HepG2 (cell line): ENCODE data around the gene HOXA1. TPM values are rescaled to one million over a fixed set of nuclear protein-coding genes. Genes with fewer than 3 reads are reported as not detected.

Experiments
- ATAC-seq: fragments of 200-7000 bp; cut with Tn5 transposase; 3 replicates; pipeline ENCODE4 v1.9.1; 2020; ENCODE audit warnings: mild to moderate bottlenecking, moderate library complexity
- BruUV-seq: library from RNA; stranded (reverse); fragments of 400-500 nt; replicated peaks from 2 replicates; lab custom pipeline; 2021; lab: Mats Ljungman, UMichigan
- CTCF ChIA-PET: fragments of 300-600 bp; formaldehyde crosslinking; extraction: SDS; loops from one replicate; lab custom pipeline; 2021; ENCODE audit warnings: low total read pairs, inconsistent platforms, low intra/inter-chr PET ratio; lab: Yijun Ruan, JAX
- POLR2A ChIA-PET: fragments of 350-600 bp; sonication (Branson Sonifier 250); formaldehyde crosslinking; loops from one replicate; lab custom pipeline; 2020; ENCODE audit warnings: antibody characterized with exemption, inconsistent platforms; lab: Yijun Ruan, JAX
- DNase-seq: peaks from one replicate; pipeline ENCODE4 v3.0.0-alpha.2; 2015; ENCODE audit warnings: low spot score
- FAIRE-seq: peaks from 3 replicates; lab custom pipeline; 2011; peaks lifted over from hg19 to GRCh38; lab: Jason Lieb, UNC
- H2AFZ ChIP-seq: one replicate; pipeline ENCODE4 v1.6.1; 2011; ENCODE audit warnings: low read length, inconsistent platforms
- H3K27ac ChIP-seq: fragments of 300-600 bp; 3 replicates; pipeline ENCODE4 v1.8.0; 2011; ENCODE audit warnings: mixed run types, mild to moderate bottlenecking, mixed read lengths, low read length, inconsistent platforms; ENCODE audit not compliant: insufficient read depth; ENCODE audit errors: extremely low read length
- H3K27me3 ChIP-seq, 2 experiments: fragments of 200-600 bp in 1 of 2; 2 replicates in 1 of 2; 3 replicates in 1 of 2; pipeline versions ENCODE4 v1.6.0 to v1.8.0; 2011; ENCODE audit warnings: low read length in 2 of 2, mild to moderate bottlenecking in 2 of 2, moderate library complexity in 2 of 2, inconsistent platforms in 1 of 2; ENCODE audit not compliant: insufficient read depth in 2 of 2, control insufficient read depth in 1 of 2
- H3K36me3 ChIP-seq, 2 experiments: fragments of 200-600 bp in 1 of 2; replicated peaks in 1 of 2; 2 replicates in 1 of 2; 3 replicates in 1 of 2; pipeline versions ENCODE4 v1.5.1 to v1.8.0; 2011; ENCODE audit warnings: low read length in 2 of 2, inconsistent platforms in 1 of 2; ENCODE audit not compliant: insufficient read depth in 2 of 2, control insufficient read depth in 1 of 2
- H3K4me1 ChIP-seq: 2 replicates; pipeline ENCODE4 v1.5.1; 2012; ENCODE audit warnings: low read length, inconsistent platforms; ENCODE audit not compliant: insufficient read depth
- H3K4me2 ChIP-seq: 2 replicates; pipeline ENCODE4 v1.6.0; 2011; ENCODE audit warnings: low read depth, low read length, inconsistent platforms
- H3K4me3 ChIP-seq, 3 experiments: fragments of 200-600 bp in 1 of 3; sonication (generic), shearing (Covaris generic) in 1 of 3; replicated peaks in 1 of 3; 2 replicates each; pipeline ENCODE4 v1.5.1; 2011 to 2016; ENCODE audit warnings: low read length in 3 of 3, inconsistent platforms in 2 of 3, low read depth in 2 of 3, mild to moderate bottlenecking in 2 of 3, control low read depth in 1 of 3, mixed read lengths in 1 of 3; ENCODE audit not compliant: insufficient read depth in 1 of 3
- H3K79me2 ChIP-seq: one replicate; pipeline ENCODE4 v1.6.1; 2011; ENCODE audit warnings: low read length, inconsistent platforms; ENCODE audit not compliant: insufficient read depth
- H3K9ac ChIP-seq: 2 replicates; pipeline ENCODE4 v1.6.0; 2011; ENCODE audit warnings: mild to moderate bottlenecking, low read depth, low read length, inconsistent platforms; ENCODE audit not compliant: insufficient read depth
- H3K9me3 ChIP-seq: 2 replicates; pipeline ENCODE4 v1.5.1; 2012; ENCODE audit warnings: mild to moderate bottlenecking, low read length
- H4K20me1 ChIP-seq: 2 replicates; pipeline ENCODE4 v1.6.0; 2011; ENCODE audit warnings: inconsistent platforms, mild to moderate bottlenecking, low read length, moderate library complexity; ENCODE audit not compliant: insufficient read depth
- AGO2 ChIP-seq: fragments of 200-400 bp; formaldehyde crosslinking; optimal IDR thresholded peaks from 2 replicates; pipeline ENCODE3; 2017; ENCODE audit warnings: mild to moderate bottlenecking, low read depth, low read length, moderate library complexity
- FOXJ3 ChIP-seq: sonication (generic); formaldehyde crosslinking; IDR thresholded peaks from 2 replicates; pipeline ENCODE4 v1.4.0; 2020; ENCODE audit warnings: missing genetic modification reagents, mild to moderate bottlenecking, borderline replicate concordance
- GZF1 ChIP-seq: sonication (generic); formaldehyde crosslinking; IDR thresholded peaks from 2 replicates; pipeline ENCODE4 v1.5.1; 2020; ENCODE audit warnings: mild to moderate bottlenecking, missing genetic modification reagents
- WGBS: methylation state at CpG from one replicate; pipeline ENCODE4 v1.1.6; 2017; ENCODE audit warnings: low lambda C conversion rate; 5-methylcytosine and 5-hydroxymethylcytosine counted together
- in situ Hi-C: cut with HindIII; loops from 2 replicates; pipeline ENCODE4 v1.10.0; 2017; ENCODE audit warnings: low pct_unique_long_range_greater_than_20kb; ENCODE audit not compliant: extremely low pct_ligation_motif_present
- intact Hi-C: fragments of 100-400 bp; cut with micrococcal nuclease; formaldehyde crosslinking; loops from one replicate; pipeline ENCODE4 v1.10.0; 2022; ENCODE audit not compliant: unreplicated experiment
- polyA plus RNA-seq, 8 experiments: library from polyadenylated mRNA; depleted of rRNA in 3 of 8; stranded (reverse) in 7 of 8; unstranded in 1 of 8; fragments of >200 nt; fragmentation: Illumina TruSeq in 4 of 8; extraction: Trizol in 4 of 8; gene quantifications; 2 replicates each; pipeline versions ENCODE4 v1.2.1 to v1.2.3, GENCODE V29; 2011 to 2016; ENCODE audit warnings: low read depth in 4 of 8, missing spikeins in 1 of 8, mixed read lengths in 1 of 8; ENCODE audit not compliant: insufficient read depth in 1 of 8
- total RNA-seq, 5 experiments: library from RNA; depleted of rRNA; stranded (reverse); fragments of >200 nt; fragmentation: Illumina TruSeq; extraction: Trizol; gene quantifications; 2 replicates each; pipeline ENCODE4 v1.2.3, GENCODE V29; 2016; ENCODE audit warnings: low read depth in 1 of 5

Gene HOXA1
- total and polyA plus RNA-seq, 2 of the 13 experiments (the other 11 are each of a cell fraction or from before 2014, with no cell fraction given): 0.18 to 0.20 TPM

- TF ChIP-seq GZF1 (no peak), AGO2 (peak; percentile 8)
- in situ Hi-C loops (no loop called here), intact Hi-C loops (no loop called here)
- DNase-seq (no peak), ATAC-seq (no peak), FAIRE-seq (no peak)
- CTCF ChIA-PET: no interaction called here
- Histone ChIP-seq H3K36me3 (peaks cover 2 to 7% of the 10 kb centered on the region in 2 experiments; a peak in 2 of 5 replicates), H3K4me3 (no peak overlapping the region), H4K20me1 (no peaks in the 10 kb centered on the region), H3K27ac (no peak overlapping the region), H3K4me2 (no peak overlapping the region), H3K79me2 (peaks cover 4% of the 10 kb centered on the region), H3K27me3 (no peaks in the 10 kb centered on the region), H2AFZ (no peak overlapping the region), H3K4me1 (peaks cover 11% of the 10 kb centered on the region; the same call in 1 of the 2 replicates), H3K9me3 (no peaks in the 10 kb centered on the region), H3K9ac (no peak overlapping the region)
- no TSS peak for BruUV-seq
- WGBS: 98% methylated on average over 14 of the region's 14 CpGs
- POLR2A ChIA-PET: no interaction called here
Observed at GRCh38 chr7:27106901-27107240, 11.1 kb upstream of the HOXA1 start.

- ChIA-PET POLR2A (interaction anchor here (1.7 kb wide), 1 partner anchor 14 kb away, joined by 4 read pairs; no protein-coding TSS in a partner anchor), CTCF (no interaction called here)
- peak; percentile 98 for TF ChIP-seq AGO2
- TF ChIP-seq FOXJ3 (CRISPR knock-in tag): no peak
Observed at GRCh38 chr7:27106181-27106900, 10.5 kb upstream of the HOXA1 start.

More at GRCh38 chr7:27106181-27106900, 10.5 kb upstream of the HOXA1 start:
- peaks cover 5% of the 10 kb centered on the region; the same call in 1 of the 2 replicates for H3K4me1 ChIP-seq
- no peaks in the 10 kb centered on the region for H3K27me3 ChIP-seq
- FAIRE-seq: no peak
- H3K4me3 ChIP-seq: no peak overlapping the region
- H3K79me2 ChIP-seq: no peaks in the 10 kb centered on the region
- H3K4me2 ChIP-seq: no peak overlapping the region
- no peak overlapping the region for H3K9ac ChIP-seq
- peaks cover 2 to 7% of the 10 kb centered on the region in 2 experiments; a peak in 2 of 5 replicates for H3K36me3 ChIP-seq
- H4K20me1 ChIP-seq: no peaks in the 10 kb centered on the region
- WGBS: 91% methylated on average over 18 of the region's 44 CpGs
- no peak for DNase-seq
- H3K9me3 ChIP-seq: no peaks in the 10 kb centered on the region
- in situ Hi-C loops: no loop called here
- intact Hi-C loops: no loop called here
- BruUV-seq: no TSS peak
- no peak overlapping the region for H2AFZ ChIP-seq
- no peak overlapping the region for H3K27ac ChIP-seq
- ATAC-seq: no peak
